Measurements from ENCODE around the gene LDHAL6B. TPM values are rescaled to one million over a fixed set of nuclear protein-coding genes. Genes with fewer than 3 reads are reported as not detected.

Gene LDHAL6B
- total and polyA plus RNA-seq, 2 of the 8 experiments (the other 6 are each of a cell fraction or from before 2014, with no cell fraction given), result not detected

DNA sequence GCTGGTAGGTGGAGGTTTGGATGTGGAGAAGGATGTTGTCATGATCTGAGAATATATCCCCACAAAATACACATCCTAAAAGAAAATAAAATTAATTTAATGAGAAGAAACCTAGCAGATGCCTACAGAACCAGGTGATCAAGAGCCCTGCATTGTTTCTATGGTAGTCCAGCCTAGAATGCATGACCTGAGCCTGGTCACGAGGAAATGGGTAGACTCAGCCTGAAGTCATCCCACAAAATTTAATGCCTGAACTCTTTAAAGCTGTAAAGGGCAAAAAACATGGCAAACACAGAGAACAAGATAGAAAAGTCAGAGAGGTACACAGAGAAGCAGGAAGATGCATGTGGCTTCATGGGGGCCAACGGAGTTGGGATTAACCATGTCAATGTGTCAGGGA, 36.0 kb downstream of the LDHAL6B start (continued):
- TF ChIP-seq NRF1 (IDR thresholded peaks at IDR 0.05; ENCODE audit: low read depth, low read length), result no peak
- no peak for TF ChIP-seq YY1 (IDR thresholded peaks at IDR 0.05; ENCODE audit: low read depth, low read length)
- no peak for TF ChIP-seq TCF12 (IDR thresholded peaks at IDR 0.05; ENCODE audit: low read depth, low read length)
- TF ChIP-seq NANOG (IDR thresholded peaks at IDR 0.05; ENCODE audit: insufficient read depth, low read depth, low read length, poor library complexity, severe bottlenecking), result no peak
- TF ChIP-seq RNF2 (IDR thresholded peaks at IDR 0.05; ENCODE audit: borderline replicate concordance, low read depth, low read length, missing control alignments, poor library complexity, severe bottlenecking), result no peak
- TF ChIP-seq, protein P1, sequence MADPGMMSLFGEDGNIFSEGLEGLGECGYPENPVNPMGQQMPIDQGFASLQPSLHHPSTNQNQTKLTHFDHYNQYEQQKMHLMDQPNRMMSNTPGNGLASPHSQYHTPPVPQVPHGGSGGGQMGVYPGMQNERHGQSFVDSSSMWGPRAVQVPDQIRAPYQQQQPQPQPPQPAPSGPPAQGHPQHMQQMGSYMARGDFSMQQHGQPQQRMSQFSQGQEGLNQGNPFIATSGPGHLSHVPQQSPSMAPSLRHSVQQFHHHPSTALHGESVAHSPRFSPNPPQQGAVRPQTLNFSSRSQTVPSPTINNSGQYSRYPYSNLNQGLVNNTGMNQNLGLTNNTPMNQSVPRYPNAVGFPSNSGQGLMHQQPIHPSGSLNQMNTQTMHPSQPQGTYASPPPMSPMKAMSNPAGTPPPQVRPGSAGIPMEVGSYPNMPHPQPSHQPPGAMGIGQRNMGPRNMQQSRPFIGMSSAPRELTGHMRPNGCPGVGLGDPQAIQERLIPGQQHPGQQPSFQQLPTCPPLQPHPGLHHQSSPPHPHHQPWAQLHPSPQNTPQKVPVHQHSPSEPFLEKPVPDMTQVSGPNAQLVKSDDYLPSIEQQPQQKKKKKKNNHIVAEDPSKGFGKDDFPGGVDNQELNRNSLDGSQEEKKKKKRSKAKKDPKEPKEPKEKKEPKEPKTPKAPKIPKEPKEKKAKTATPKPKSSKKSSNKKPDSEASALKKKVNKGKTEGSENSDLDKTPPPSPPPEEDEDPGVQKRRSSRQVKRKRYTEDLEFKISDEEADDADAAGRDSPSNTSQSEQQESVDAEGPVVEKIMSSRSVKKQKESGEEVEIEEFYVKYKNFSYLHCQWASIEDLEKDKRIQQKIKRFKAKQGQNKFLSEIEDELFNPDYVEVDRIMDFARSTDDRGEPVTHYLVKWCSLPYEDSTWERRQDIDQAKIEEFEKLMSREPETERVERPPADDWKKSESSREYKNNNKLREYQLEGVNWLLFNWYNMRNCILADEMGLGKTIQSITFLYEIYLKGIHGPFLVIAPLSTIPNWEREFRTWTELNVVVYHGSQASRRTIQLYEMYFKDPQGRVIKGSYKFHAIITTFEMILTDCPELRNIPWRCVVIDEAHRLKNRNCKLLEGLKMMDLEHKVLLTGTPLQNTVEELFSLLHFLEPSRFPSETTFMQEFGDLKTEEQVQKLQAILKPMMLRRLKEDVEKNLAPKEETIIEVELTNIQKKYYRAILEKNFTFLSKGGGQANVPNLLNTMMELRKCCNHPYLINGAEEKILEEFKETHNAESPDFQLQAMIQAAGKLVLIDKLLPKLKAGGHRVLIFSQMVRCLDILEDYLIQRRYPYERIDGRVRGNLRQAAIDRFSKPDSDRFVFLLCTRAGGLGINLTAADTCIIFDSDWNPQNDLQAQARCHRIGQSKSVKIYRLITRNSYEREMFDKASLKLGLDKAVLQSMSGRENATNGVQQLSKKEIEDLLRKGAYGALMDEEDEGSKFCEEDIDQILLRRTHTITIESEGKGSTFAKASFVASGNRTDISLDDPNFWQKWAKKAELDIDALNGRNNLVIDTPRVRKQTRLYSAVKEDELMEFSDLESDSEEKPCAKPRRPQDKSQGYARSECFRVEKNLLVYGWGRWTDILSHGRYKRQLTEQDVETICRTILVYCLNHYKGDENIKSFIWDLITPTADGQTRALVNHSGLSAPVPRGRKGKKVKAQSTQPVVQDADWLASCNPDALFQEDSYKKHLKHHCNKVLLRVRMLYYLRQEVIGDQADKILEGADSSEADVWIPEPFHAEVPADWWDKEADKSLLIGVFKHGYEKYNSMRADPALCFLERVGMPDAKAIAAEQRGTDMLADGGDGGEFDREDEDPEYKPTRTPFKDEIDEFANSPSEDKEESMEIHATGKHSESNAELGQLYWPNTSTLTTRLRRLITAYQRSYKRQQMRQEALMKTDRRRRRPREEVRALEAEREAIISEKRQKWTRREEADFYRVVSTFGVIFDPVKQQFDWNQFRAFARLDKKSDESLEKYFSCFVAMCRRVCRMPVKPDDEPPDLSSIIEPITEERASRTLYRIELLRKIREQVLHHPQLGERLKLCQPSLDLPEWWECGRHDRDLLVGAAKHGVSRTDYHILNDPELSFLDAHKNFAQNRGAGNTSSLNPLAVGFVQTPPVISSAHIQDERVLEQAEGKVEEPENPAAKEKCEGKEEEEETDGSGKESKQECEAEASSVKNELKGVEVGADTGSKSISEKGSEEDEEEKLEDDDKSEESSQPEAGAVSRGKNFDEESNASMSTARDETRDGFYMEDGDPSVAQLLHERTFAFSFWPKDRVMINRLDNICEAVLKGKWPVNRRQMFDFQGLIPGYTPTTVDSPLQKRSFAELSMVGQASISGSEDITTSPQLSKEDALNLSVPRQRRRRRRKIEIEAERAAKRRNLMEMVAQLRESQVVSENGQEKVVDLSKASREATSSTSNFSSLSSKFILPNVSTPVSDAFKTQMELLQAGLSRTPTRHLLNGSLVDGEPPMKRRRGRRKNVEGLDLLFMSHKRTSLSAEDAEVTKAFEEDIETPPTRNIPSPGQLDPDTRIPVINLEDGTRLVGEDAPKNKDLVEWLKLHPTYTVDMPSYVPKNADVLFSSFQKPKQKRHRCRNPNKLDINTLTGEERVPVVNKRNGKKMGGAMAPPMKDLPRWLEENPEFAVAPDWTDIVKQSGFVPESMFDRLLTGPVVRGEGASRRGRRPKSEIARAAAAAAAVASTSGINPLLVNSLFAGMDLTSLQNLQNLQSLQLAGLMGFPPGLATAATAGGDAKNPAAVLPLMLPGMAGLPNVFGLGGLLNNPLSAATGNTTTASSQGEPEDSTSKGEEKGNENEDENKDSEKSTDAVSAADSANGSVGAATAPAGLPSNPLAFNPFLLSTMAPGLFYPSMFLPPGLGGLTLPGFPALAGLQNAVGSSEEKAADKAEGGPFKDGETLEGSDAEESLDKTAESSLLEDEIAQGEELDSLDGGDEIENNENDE (IDR thresholded peaks at IDR 0.05; ENCODE audit: insufficient replicate concordance, low read length), result no peak
- no peak for TF ChIP-seq RFX5 (IDR thresholded peaks at IDR 0.05; ENCODE audit: borderline replicate concordance, low read depth, low read length)

Data from H1 (cell line).